Placental epithelial cell (primary cell): Measurements from ENCODE around the gene DHX40. TPM values are rescaled to one million over a fixed set of nuclear protein-coding genes. Genes with fewer than 3 reads are reported as not detected.

Experiments used
- small RNA-seq: library from RNA; depleted of rRNA; stranded (forward); fragments of <200 nt; gene quantifications from one replicate; pipeline ENCODE3, GENCODE V24; 2012
- total RNA-seq: library from RNA; depleted of rRNA; stranded (reverse); fragments of >200 nt; gene quantifications from 2 replicates; pipeline ENCODE4 v1.2.3, GENCODE V29; 2012

DHX40 gene
- total RNA-seq, result 49.9 and 59.7 TPM in 2 replicates

GRCh38 chr17:59565171-59565958 is at the start of gene DHX40:
Gene DHX40 (plus strand): TSS chr17:59565610. CDS start chr17:59565672, 62 bp downstream.

GRCh38 chr17:59619298-59620063 is 54.1 kb downstream of the DHX40 start, which contains the start of gene CLTC:
Gene CLTC (plus strand): TSS chr17:59619895. CDS start chr17:59620132, 237 bp downstream.

Small RNAs within 50 kb of the gene (small RNA-seq; reads per million reads assigned to genes)
- not detected for gene RNU4-13P

Other genes with a start within 250 kb of the DHX40 start
- gene YPEL2, start 234.0 kb upstream of the DHX40 start, total RNA-seq, result 13.6 and 14.5 TPM in 2 replicates
- gene CLTC, start 54.3 kb downstream of the DHX40 start, total RNA-seq, result 313 and 454 TPM in 2 replicates
- 7.8 and 9.4 TPM in 2 replicates for gene PTRH2, start 141.8 kb downstream of the DHX40 start, total RNA-seq
- gene VMP1, start 142.0 kb downstream of the DHX40 start, total RNA-seq, result 97.7 and 98.9 TPM in 2 replicates